Adrenal gland (tissue), 12 donors: ENCODE measurements around the gene ST8SIA1. TPM values are rescaled to one million over a fixed set of nuclear protein-coding genes. Genes with fewer than 3 reads are reported as not detected.

Experiments
- DNase-seq, 7 donors: peaks; one replicate each; pipeline ENCODE4 v3.0.0-alpha.2; 2019 to 2020
- H3K27ac ChIP-seq, 5 donors: fragments of 200-600 bp; sonication (generic) in 4 of 5; 1 replicate in 3 of 5; 2 replicates in 2 of 5; pipeline versions ENCODE4 v1.5.1 to v1.8.0; 2016 to 2020; ENCODE audit warnings: mild to moderate bottlenecking in 1 of 5
- H3K27me3 ChIP-seq: fragments of 200-600 bp; 2 replicates; pipeline ENCODE4 v1.8.0; 2021
- H3K36me3 ChIP-seq, 2 donors: fragments of 200-600 bp; replicated peaks in 1 of 2; 1 replicate in 1 of 2; 2 replicates in 1 of 2; pipeline versions ENCODE4 v1.5.1 to v1.8.0; 2018 to 2022
- H3K4me1 ChIP-seq, 2 donors: fragments of 200-600 bp; replicated peaks in 1 of 2; 1 replicate in 1 of 2; 2 replicates in 1 of 2; pipeline versions ENCODE4 v1.5.1 to v1.8.0; 2018 to 2021
- H3K4me3 ChIP-seq, 4 donors: fragments of 200-600 bp; sonication (generic) in 3 of 4; one replicate each; pipeline ENCODE4 v1.5.1; 2016 to 2018
- H3K9me3 ChIP-seq, 3 donors: fragments of 200-600 bp; sonication (generic) in 1 of 3; replicated peaks in 1 of 3; 1 replicate in 2 of 3; 2 replicates in 1 of 3; pipeline versions ENCODE4 v1.5.1 to v1.8.0; 2016 to 2021
- CTCF ChIP-seq, 6 experiments: fragments of 450-650 bp in 4 of 6; fragments of 200-600 bp in 2 of 6; sonication (generic) in 1 of 6; IDR thresholded peaks; 1 replicate in 5 of 6; 2 replicates in 1 of 6; pipeline versions ENCODE4 v1.5.1 to v1.8.0; 2016 to 2021; ENCODE audit warnings: antibody characterized with exemption in 6 of 6, mild to moderate bottlenecking in 2 of 6, moderate library complexity in 1 of 6
- POLR2A ChIP-seq, 2 donors: fragments of 450-650 bp; IDR thresholded peaks; one replicate each; pipeline ENCODE4 v1.6.1; 2017; ENCODE audit warnings: antibody characterized with exemption in 2 of 2, mild to moderate bottlenecking in 2 of 2, moderate library complexity in 1 of 2
- WGBS, 4 donors: extraction: QIAGEN DNeasy Blood & Tissue Kit in 2 of 4; methylation state at CpG; one replicate each; pipeline versions ENCODE4 v1.1.5 to v1.1.7; 2013 to 2017; 5-methylcytosine and 5-hydroxymethylcytosine counted together
- intact Hi-C, 2 donors: fragments of 100-400 bp; cut with DNase I; formaldehyde crosslinking; loops; one replicate each; pipeline versions ENCODE4 v1.14.1 to v1.15.0; 2022 to 2023
- polyA plus RNA-seq, 3 donors: library from polyadenylated mRNA; stranded (reverse); fragments of 200-250 nt in 2 of 3; fragments of 350-450 nt in 1 of 3; fragmentation: Illumina TruSeq in 1 of 3; extraction: RNeasy Lipid Tissue Mini Kit (QIAGEN cat#74804) in 1 of 3; gene quantifications; one replicate each; pipeline ENCODE4 v1.2.3, GENCODE V29; 2013 to 2014
- total RNA-seq, 9 donors: library from RNA; depleted of rRNA in 4 of 9; stranded (reverse); fragments of >200 nt in 4 of 9; fragments of 120-200 nt in 1 of 9; fragmentation: NEBNext Ultra II Directional in 1 of 9; extraction: Animal tissue kit (Norgen Biotek cat#: 25700) in 1 of 9; gene quantifications; one replicate each; pipeline versions ENCODE4 v1.1.0 to v1.2.4, GENCODE V29; 2013 to 2023
- donor health status: healthy with polysubstance abuse.
- donor health status: Bipolar disorder and iron deficiency.
- donor health status: DM: yes; HTN: yes; CAD: no.
- donor health status: DM: no; HTN: no; CAD: no.
- donor health status: DM: no; HTN: no; CAD: no.
- donor health status: DM: yes; HTN: yes; CAD: no.

Gene ST8SIA1
- total and polyA plus RNA-seq, 12 donors, result 3.1 to 37.8 (median 11.8) TPM

DNA sequence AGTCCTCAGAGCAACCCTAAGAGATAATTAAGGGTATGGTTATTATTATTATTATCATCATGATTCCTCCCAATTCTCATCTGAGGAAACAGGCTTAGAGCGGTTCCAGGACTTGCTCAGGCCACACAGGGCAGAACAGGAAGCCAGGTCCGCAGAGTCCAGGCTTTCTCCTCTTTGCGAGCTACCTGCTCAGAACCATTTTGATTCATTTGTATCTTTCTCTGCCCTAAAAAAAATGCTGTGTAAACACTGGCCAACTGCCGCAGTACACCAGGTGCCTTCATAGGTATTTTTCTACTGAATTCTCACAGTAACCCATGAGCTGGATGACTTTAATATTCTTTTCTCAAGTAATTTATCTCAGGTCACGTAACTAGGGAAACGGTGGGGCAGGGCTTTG is 45.3 kb downstream of the ST8SIA1 start:
- DNase-seq, result no peak
- TF ChIP-seq CTCF (IDR thresholded peaks at IDR 0.05) (no peak), POLR2A (IDR thresholded peaks at IDR 0.05) (no peak)
- Histone ChIP-seq H3K36me3 (no peaks in the 10 kb centered on the region), H3K4me1 (no peaks in the 10 kb centered on the region), H3K9me3 (no peaks in the 10 kb centered on the region), H3K27me3 (no peaks in the 10 kb centered on the region), H3K27ac (no peak overlapping the region), H3K4me3 (no peak overlapping the region)
- WGBS, 4 donors, result 94 to 100% (median 97%) methylated on average over 6 of the region's 6 CpGs
- intact Hi-C loops, result no loop called here

DNA sequence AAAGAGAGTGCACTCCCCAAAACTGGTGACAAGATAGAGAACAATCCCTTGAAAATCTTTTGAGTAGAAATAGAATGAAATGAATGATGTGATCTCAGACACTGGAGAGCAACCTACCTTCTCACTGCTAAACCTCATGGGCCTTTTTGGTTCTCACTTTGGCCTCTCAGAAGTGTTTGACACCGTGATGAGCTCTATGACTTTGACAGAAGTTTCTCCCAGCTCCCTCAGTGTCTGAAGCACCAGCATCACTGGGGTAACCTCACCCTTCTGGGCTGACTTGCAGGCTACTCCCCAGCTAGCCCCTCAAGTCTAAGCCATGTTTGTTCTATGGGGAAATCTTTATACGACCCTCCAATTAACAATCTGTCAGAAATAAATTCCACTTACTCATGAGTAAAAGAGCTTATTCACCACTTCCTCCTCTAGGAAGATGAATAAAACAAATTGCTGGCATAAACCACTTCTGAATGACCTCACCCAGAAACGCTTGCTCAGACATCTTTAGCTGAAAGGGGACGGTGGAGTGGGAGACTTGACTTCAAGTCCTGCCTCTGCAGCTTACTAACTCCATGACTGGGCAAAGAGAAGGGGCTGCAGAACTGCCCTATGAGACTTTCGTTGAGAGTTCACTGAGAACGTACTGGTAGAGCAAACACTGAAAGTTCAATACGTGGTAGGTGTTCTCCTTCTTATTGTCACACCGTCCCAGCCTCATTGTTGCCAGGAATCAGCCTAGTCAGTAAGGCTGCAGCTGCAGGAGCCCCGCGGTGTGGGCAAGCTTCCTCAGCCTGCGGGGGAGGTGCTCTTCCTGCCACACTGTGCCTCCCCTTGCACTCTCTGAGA is 46.5 kb downstream of the ST8SIA1 start:
- Histone ChIP-seq H3K4me3 (no peak overlapping the region), H3K4me1 (no peaks in the 10 kb centered on the region), H3K36me3 (no peaks in the 10 kb centered on the region), H3K27me3 (no peaks in the 10 kb centered on the region), H3K27ac (no peak overlapping the region), H3K9me3 (no peaks in the 10 kb centered on the region)
- 49 to 63% (median 54%) methylated on average over 11 of the region's 11 CpGs for WGBS, 4 donors
- intact Hi-C loops, result no loop called here
- TF ChIP-seq POLR2A (IDR thresholded peaks at IDR 0.05), result no peak
- no peak for TF ChIP-seq CTCF (IDR thresholded peaks at IDR 0.05)
- no peak for DNase-seq

DNA sequence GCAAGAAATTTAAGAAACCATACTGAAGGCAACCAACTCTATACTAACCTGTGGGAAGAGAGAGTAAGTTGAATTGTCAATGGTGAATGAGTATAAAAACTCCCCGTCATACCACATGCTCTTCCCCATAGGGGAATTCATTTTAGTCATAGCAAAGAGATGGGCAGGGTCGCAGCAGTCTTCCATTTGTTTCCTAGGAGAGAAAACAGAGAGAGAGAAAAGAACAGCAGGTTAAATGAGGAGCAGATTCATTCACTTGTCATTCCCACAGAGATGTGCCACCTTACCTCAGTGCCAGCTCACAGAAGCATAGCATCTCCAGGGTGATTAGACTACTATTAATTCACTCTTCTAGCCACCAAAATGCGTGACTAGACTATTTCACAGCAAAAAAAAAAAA is 47.4 kb downstream of the ST8SIA1 start:
- H3K27ac ChIP-seq, result no peak overlapping the region
- H3K9me3 ChIP-seq, result no peaks in the 10 kb centered on the region
- no peak for DNase-seq
- TF ChIP-seq CTCF (IDR thresholded peaks at IDR 0.05) (no peak), POLR2A (IDR thresholded peaks at IDR 0.05) (no peak)
- H3K27me3 ChIP-seq, result no peaks in the 10 kb centered on the region
- H3K4me3 ChIP-seq, result no peak overlapping the region
- intact Hi-C loops, result no loop called here
- no peaks in the 10 kb centered on the region for H3K36me3 ChIP-seq
- H3K4me1 ChIP-seq, result peaks cover 0 to 9% of the 10 kb centered on the region in 2 donors
- WGBS, 4 donors, result 89 to 96% (median 92%) methylated on average over 3 of the region's 3 CpGs

GRCh38 chr12:22286569-22286968 is 47.9 kb downstream of the ST8SIA1 start:
- DNase-seq, result no peak
- H3K4me1 ChIP-seq, result peaks cover 0 to 12% of the 10 kb centered on the region in 2 donors
- no peaks in the 10 kb centered on the region for H3K36me3 ChIP-seq
- intact Hi-C loops, result no loop called here
- no peaks in the 10 kb centered on the region for H3K9me3 ChIP-seq
- H3K4me3 ChIP-seq, result no peak overlapping the region
- TF ChIP-seq CTCF (IDR thresholded peaks at IDR 0.05) (no peak), POLR2A (IDR thresholded peaks at IDR 0.05) (no peak)
- H3K27me3 ChIP-seq, result no peaks in the 10 kb centered on the region
- no peak overlapping the region for H3K27ac ChIP-seq
